ENCODE measurements around the gene SLC7A7. TPM values are rescaled to one million over a fixed set of nuclear protein-coding genes. Genes with fewer than 3 reads are reported as not detected.

SLC7A7 gene
- total RNA-seq, 8 experiments from 2014 or later, result 0.41 to 3.3 (median 1.4) TPM

Other genes starting within 250 kb of the SLC7A7 start
- 100 to 1,000 TPM; 156 to 485 (median 311) TPM for gene DAD1, start 226.2 kb downstream of the SLC7A7 start, total RNA-seq
- gene ABHD4, start 217.1 kb downstream of the SLC7A7 start, total RNA-seq, result 10 to 100 TPM in 4 of 8 experiments, 1 to 10 TPM in 4; 4.5 to 30.0 (median 13.5) TPM
- under 1 TPM in 4 of 8 experiments, not detected in 4; 0.04 to 0.21 (median 0.12) TPM for gene OR6J1, start 171.1 kb downstream of the SLC7A7 start, total RNA-seq
- 100 to 1,000 TPM in 3 of 8 experiments, 10 to 100 TPM in 5; 69.1 to 138 (median 84.1) TPM for gene OXA1L, start 48.7 kb downstream of the SLC7A7 start, total RNA-seq
- gene MRPL52, start 14.5 kb upstream of the SLC7A7 start, total RNA-seq, result 100 to 1,000 TPM in 1 of 8 experiments, 10 to 100 TPM in 7; 60.7 to 112 (median 87.1) TPM
- 100 to 1,000 TPM in 2 of 8 experiments, 1 to 10 TPM in 5, under 1 TPM in 1; 0.35 to 290 (median 3.3) TPM for gene MMP14, start 21.1 kb upstream of the SLC7A7 start, total RNA-seq
- 10 to 100 TPM in 4 of 8 experiments, 1 to 10 TPM in 4; 3.9 to 55.5 (median 29.2) TPM for gene LRP10, start 56.3 kb upstream of the SLC7A7 start, total RNA-seq
- 10 to 100 TPM in 4 of 8 experiments, 1 to 10 TPM in 3, under 1 TPM in 1; 0.92 to 16.1 (median 7.2) TPM for gene REM2, start 67.8 kb upstream of the SLC7A7 start, total RNA-seq
- 10 to 100 TPM; 41.7 to 90.1 (median 56.0) TPM for gene RBM23, start 103.7 kb upstream of the SLC7A7 start, total RNA-seq
- 100 to 1,000 TPM in 2 of 8 experiments, 10 to 100 TPM in 6; 49.3 to 108 (median 83.0) TPM for gene PRMT5, start 113.9 kb upstream of the SLC7A7 start, total RNA-seq
- gene HAUS4, start 141.7 kb upstream of the SLC7A7 start, total RNA-seq, result 10 to 100 TPM in 5 of 8 experiments, 1 to 10 TPM in 3; 7.1 to 29.1 (median 12.7) TPM
- 10 to 100 TPM in 4 of 8 experiments, 1 to 10 TPM in 4; 2.5 to 31.4 (median 8.9) TPM for gene AJUBA, start 167.1 kb upstream of the SLC7A7 start, total RNA-seq
- gene C14orf93, start 194.7 kb upstream of the SLC7A7 start, total RNA-seq, result 10 to 100 TPM in 1 of 8 experiments, 1 to 10 TPM in 7; 6.1 to 11.9 (median 7.1) TPM
- 100 to 1,000 TPM; 109 to 312 (median 143) TPM for gene PSMB5, start 219.5 kb upstream of the SLC7A7 start, total RNA-seq
- gene PSMB11, start 226.8 kb upstream of the SLC7A7 start, total RNA-seq, result under 1 TPM in 6 of 8 experiments, not detected in 2; 0.05 to 0.76 (median 0.17) TPM
- gene CDH24, start 242.1 kb upstream of the SLC7A7 start, total RNA-seq, result 10 to 100 TPM in 4 of 8 experiments, 1 to 10 TPM in 4; 5.3 to 24.4 (median 11.0) TPM